Esophagus muscularis mucosa (tissue), 3 donors: ENCODE measurements around the gene GOT1.
A peak's percentile ranks its signal among the peaks of the same experiment; 100 is the strongest.

Source experiments
- EP300 ChIP-seq: sonication (generic); formaldehyde crosslinking; IDR thresholded peaks from one replicate; pipeline ENCODE4 v1.6.1; 2017; ENCODE audit warnings: antibody characterized with exemption
- TF ChIP-seq, protein P1 (sequence below), 3 experiments: fragments of 200-600 bp in 2 of 3; fragments of 450-650 bp in 1 of 3; sonication (generic) in 2 of 3; IDR thresholded peaks; one replicate each; pipeline ENCODE4 v1.5.1; 2017 to 2019; ENCODE audit warnings: antibody characterized with exemption in 3 of 3, mild to moderate bottlenecking in 2 of 3, moderate library complexity in 1 of 3

DNA sequence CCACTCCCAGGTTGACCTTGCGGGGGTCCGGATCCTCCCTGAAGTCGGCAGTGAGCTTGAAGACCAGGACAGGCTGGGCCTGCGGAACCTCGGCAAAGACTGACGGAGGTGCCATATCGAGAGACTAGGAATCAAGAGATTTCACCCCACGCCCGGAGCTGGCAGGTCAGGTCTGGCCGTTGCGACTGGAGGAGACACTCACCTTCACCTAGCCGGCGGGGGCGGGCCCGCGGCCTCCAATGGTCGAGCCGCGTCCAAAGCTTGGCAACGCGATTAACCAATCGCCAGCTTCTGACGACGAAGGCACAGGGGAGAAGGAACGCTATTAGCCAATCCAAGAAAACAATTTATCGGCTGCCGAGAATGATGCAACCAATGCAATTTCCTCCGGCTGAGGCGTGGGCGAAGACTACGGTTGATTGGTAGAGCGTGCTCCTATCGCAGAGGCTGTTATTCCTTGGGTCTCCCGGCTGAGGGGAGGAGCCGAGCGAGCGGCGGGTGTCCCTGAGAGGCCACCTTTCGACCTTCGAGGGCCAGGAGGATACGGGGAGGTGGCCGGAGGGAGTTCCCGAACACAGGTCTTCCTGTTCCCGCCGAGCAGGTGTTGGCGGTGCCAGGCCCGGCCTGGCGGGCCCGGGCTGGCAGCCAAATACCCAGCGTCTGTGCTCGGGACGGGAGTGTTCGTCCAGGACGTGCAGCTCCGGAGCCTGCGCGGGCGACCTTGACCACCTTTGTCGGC is at the start of gene GOT1:
- TF ChIP-seq, protein P1, sequence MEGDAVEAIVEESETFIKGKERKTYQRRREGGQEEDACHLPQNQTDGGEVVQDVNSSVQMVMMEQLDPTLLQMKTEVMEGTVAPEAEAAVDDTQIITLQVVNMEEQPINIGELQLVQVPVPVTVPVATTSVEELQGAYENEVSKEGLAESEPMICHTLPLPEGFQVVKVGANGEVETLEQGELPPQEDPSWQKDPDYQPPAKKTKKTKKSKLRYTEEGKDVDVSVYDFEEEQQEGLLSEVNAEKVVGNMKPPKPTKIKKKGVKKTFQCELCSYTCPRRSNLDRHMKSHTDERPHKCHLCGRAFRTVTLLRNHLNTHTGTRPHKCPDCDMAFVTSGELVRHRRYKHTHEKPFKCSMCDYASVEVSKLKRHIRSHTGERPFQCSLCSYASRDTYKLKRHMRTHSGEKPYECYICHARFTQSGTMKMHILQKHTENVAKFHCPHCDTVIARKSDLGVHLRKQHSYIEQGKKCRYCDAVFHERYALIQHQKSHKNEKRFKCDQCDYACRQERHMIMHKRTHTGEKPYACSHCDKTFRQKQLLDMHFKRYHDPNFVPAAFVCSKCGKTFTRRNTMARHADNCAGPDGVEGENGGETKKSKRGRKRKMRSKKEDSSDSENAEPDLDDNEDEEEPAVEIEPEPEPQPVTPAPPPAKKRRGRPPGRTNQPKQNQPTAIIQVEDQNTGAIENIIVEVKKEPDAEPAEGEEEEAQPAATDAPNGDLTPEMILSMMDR (IDR thresholded peaks at IDR 0.05), result peak in 1 of 3 experiments; percentile 26
- TF ChIP-seq EP300, result no peak
